ENCODE measurements around the gene PRPF19.

DNA sequence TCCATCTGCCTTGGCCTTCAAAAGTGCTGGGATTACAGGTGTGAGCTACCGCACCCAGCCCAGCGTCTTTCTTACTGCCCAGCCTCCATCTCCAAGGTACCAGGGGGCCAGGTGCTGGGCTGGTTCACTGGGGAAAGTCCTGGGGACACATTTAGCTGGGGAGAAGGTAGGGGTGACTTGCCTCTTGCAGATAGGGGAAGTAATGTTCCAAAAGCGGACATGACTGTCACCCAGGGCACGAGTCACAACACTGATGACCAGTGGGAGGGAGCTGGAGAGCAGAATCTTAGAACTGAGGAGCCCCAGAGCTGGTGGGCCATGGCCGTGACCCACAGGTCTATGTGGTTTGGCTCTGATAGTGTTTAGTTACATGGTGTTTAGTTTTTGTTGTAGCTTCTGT, 48.0 kb upstream of the PRPF19 start:
- TF ChIP-seq, protein P1, sequence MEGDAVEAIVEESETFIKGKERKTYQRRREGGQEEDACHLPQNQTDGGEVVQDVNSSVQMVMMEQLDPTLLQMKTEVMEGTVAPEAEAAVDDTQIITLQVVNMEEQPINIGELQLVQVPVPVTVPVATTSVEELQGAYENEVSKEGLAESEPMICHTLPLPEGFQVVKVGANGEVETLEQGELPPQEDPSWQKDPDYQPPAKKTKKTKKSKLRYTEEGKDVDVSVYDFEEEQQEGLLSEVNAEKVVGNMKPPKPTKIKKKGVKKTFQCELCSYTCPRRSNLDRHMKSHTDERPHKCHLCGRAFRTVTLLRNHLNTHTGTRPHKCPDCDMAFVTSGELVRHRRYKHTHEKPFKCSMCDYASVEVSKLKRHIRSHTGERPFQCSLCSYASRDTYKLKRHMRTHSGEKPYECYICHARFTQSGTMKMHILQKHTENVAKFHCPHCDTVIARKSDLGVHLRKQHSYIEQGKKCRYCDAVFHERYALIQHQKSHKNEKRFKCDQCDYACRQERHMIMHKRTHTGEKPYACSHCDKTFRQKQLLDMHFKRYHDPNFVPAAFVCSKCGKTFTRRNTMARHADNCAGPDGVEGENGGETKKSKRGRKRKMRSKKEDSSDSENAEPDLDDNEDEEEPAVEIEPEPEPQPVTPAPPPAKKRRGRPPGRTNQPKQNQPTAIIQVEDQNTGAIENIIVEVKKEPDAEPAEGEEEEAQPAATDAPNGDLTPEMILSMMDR (IDR thresholded peaks at IDR 0.05): no peak
- TF ChIP-seq POLR2A (IDR thresholded peaks at IDR 0.05) (no peak), POLR2AphosphoS5 (IDR thresholded peaks at IDR 0.05) (no peak)
